ENCODE data around the gene PTPRG.

- no peak for TF ChIP-seq CTCF (conservative IDR thresholded peaks at IDR 0.05)
- no peak for TF ChIP-seq ZFX (IDR thresholded peaks at IDR 0.05)
These were observed 327.9 kb downstream of the PTPRG start for GRCh38 chr3:61889259-61889658.
